Mucosa of rectum (tissue), 2 donors: ENCODE data around the gene DISP2.
A peak's percentile ranks its signal among the peaks of the same experiment; 100 is the strongest.

Experiments
- H3K27ac ChIP-seq, 2 donors: one replicate each; pipeline ENCODE4 v1.7.0; 2013; ENCODE audit warnings: inconsistent platforms in 2 of 2, low read depth in 2 of 2, low read length in 2 of 2
- H3K27me3 ChIP-seq, 2 donors: one replicate each; pipeline ENCODE4 v1.7.0; 2013; ENCODE audit warnings: low read length in 2 of 2; ENCODE audit not compliant: control insufficient read depth in 2 of 2, insufficient read depth in 2 of 2
- H3K36me3 ChIP-seq, 2 donors: one replicate each; pipeline ENCODE4 v1.7.0; 2013; ENCODE audit warnings: low read length in 2 of 2; ENCODE audit not compliant: control insufficient read depth in 2 of 2, insufficient read depth in 2 of 2
- H3K4me1 ChIP-seq, 2 donors: one replicate each; pipeline ENCODE4 v1.7.0; 2013; ENCODE audit warnings: low read length in 2 of 2, mild to moderate bottlenecking in 1 of 2; ENCODE audit not compliant: control insufficient read depth in 2 of 2, insufficient read depth in 2 of 2
- H3K4me3 ChIP-seq, 2 donors: one replicate each; pipeline ENCODE4 v1.7.0; 2013; ENCODE audit warnings: low read length in 2 of 2
- H3K9ac ChIP-seq, 2 donors: one replicate each; pipeline ENCODE4 v1.7.0; 2013; ENCODE audit warnings: low read length in 2 of 2, low read depth in 1 of 2, mild to moderate bottlenecking in 1 of 2
- H3K9me3 ChIP-seq, 2 donors: one replicate each; pipeline ENCODE4 v1.7.0; 2013; ENCODE audit warnings: low read length in 2 of 2; ENCODE audit not compliant: control insufficient read depth in 2 of 2
- donor health status: healthy.
- donor health status: Normal muscosa, but diverticular disease.

Gene DISP2

DNA sequence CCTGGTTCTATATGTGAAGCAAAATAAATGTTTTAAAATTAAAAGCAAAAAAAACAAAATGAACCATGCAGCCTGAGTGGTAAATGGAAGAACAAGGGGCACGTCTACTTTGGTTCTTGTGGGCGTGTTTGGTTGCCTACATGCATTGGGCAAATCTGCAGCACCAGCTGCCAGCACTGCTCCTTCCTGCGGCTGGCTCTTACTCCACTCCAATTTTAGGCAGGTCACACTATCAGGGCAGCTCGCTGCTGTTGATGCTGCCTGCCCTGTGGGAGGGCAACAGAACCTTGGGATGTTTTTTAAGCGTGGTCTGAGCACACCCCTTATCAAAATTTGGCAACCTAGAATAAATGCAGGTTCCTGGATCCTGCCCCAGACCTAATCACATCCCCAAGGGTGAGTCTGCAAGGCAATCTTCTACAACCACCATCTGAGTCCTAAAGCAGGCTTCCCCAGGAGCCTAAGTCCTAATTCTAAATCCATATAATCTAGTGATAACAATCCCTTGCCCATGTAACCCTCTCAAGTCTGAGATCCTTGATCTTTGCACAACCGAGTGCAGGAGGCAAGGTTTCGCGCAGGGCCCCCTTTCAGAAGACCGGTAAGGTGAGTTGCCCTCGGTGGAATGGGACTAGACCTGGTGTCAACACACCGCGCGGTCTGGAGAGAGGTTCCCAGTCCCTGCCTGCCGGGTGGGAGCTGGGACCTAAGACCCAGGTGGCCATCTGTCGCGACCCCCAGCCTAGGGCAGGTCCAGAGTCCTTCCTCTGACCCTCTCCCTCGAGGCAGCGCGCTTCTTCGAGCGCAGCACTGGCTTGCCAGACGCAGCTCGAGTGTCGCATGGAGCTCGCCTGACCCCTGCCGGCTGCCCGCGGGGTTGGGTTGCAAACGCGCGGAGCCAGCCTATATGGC lies 63.5 kb downstream of the DISP2 start:
- Histone ChIP-seq H3K27ac (peak overlapping the region; percentile 68 to 71), H3K27me3 (no peaks in the 10 kb centered on the region), H3K4me3 (peak overlapping the region; percentile 44 to 50), H3K4me1 (peaks cover 13 to 21% of the 10 kb centered on the region in 2 donors), H3K36me3 (peaks cover 0 to 4% of the 10 kb centered on the region in 2 donors), H3K9me3 (no peaks in the 10 kb centered on the region), H3K9ac (peak overlapping the region in 1 of 2 donors; percentile 58)

DNA sequence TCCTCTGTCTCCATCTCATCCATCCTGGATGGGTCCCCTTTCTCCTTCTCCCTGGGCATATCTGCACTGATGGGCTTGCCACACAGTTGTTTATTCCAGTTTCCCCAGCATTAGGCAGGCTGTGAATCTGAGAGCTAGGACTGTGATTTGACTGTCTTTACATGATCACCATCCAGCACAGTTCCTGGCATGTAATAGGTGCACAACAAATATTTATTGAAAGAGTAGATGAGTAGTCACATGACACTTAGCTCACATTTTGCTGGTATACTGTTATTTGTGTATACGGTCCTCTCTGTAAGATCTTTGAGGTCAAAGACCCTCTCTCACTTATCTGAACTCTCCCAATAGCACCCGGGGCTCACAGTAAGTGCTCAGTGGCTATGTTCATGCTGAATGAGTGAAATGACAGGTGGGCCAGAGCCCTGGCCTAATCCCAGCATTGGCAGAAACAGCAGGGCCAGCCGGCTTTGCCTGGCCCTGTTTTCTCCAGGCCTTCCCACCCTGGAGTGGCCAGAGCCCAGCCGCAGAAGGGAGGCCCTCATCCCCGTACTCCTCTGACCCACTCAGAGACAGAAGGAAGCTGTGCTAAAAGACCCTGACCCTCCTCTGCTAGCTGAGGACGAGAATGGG lies 66.6 kb downstream of the DISP2 start:
- no peak overlapping the region for H3K4me3 ChIP-seq
- H3K27me3 ChIP-seq, result no peaks in the 10 kb centered on the region
- no peak overlapping the region for H3K27ac ChIP-seq
- H3K9me3 ChIP-seq, result no peaks in the 10 kb centered on the region
- peaks cover 13 to 21% of the 10 kb centered on the region in 2 donors for H3K4me1 ChIP-seq
- H3K36me3 ChIP-seq, result no peaks in the 10 kb centered on the region
- H3K9ac ChIP-seq, result no peak overlapping the region

DNA sequence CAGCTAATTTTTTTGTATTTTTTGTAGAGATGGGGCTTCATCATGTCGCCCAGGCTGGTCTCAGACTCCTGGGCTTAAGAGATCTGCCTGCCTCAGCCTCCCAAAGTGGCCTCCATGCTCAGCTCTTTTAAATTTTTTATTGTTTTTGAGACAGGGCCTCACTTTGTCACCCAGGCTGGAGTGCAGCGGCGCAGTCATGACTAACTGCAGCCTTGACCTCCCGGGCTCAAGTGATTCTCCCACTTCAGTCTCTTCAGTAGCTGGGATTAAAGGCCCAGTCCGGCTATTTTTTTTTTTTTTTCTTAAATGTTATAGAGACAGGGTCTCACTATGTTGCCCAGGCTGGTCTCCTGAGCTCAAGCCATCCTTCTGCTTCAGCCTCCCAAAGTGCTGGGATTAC lies 67.7 kb downstream of the DISP2 start:
- Histone ChIP-seq H3K4me1 (peaks cover 10 to 16% of the 10 kb centered on the region in 2 donors), H3K27me3 (no peaks in the 10 kb centered on the region)

DNA sequence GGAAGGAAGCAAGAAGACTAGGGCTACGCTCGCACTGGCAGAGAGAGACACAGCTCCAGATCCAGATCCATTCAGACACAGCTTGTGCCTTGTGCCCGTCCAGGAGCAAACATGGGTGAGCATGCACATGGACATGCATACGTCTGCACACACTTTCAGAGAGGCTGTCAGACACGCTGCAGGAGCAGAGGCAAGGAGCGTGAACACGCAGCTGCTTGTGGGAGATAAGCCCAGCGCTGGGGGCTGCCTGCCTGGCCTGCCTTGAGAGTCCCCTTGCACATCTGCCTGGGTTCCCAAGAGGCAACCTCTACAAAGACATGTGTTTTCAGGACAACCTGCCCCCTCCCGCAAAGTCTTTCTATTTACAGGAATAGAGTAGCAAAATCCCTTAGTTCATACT lies 69.2 kb downstream of the DISP2 start:
- H3K9me3 ChIP-seq, result no peaks in the 10 kb centered on the region
- H3K4me1 ChIP-seq, result peaks cover 0 to 4% of the 10 kb centered on the region in 2 donors

More for the DNA sequence above, 67.7 kb downstream of the DISP2 start:
- Histone ChIP-seq H3K9me3 (no peaks in the 10 kb centered on the region), H3K4me3 (no peak overlapping the region), H3K9ac (no peak overlapping the region), H3K27ac (no peak overlapping the region), H3K36me3 (no peaks in the 10 kb centered on the region)

DNA sequence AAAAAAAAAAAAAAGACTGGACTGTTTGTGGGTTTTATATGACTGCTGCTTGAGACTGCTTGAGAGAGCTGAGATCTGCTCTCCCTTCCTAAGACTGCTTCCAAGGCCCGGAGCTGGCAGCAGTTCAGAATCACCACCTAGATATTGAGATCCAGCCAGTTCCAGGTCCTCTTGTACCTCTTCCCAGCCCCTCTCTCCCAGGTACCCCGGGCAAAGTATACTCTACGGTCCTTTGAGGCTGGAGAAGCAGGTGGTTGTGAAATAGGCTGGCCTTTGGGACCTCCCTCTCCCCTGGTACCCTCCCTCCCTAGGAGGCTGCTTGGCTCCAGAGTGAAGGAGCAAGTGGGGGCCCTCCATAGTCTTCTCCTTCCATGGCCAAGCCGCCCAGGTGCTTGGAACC lies 70.2 kb downstream of the DISP2 start:
- H3K27me3 ChIP-seq, result no peaks in the 10 kb centered on the region
- H3K4me1 ChIP-seq, result peaks cover 0 to 4% of the 10 kb centered on the region in 2 donors
- H3K9me3 ChIP-seq, result no peaks in the 10 kb centered on the region
- no peaks in the 10 kb centered on the region for H3K36me3 ChIP-seq
- no peak overlapping the region for H3K27ac ChIP-seq
- no peak overlapping the region for H3K9ac ChIP-seq
- H3K4me3 ChIP-seq, result no peak overlapping the region

More for the DNA sequence above, 69.2 kb downstream of the DISP2 start:
- no peaks in the 10 kb centered on the region for H3K27me3 ChIP-seq
- H3K27ac ChIP-seq, result no peak overlapping the region
- H3K36me3 ChIP-seq, result no peaks in the 10 kb centered on the region
- no peak overlapping the region for H3K9ac ChIP-seq
- H3K4me3 ChIP-seq, result no peak overlapping the region
